Stimulated activated CD4-positive, alpha-beta T cell treated with anti-CD3 and anti-CD28 coated beads, Interleukin-4, amount 100 ng/mL, for 1 hour (primary cell): ENCODE data around the gene SVEP1.

ENCODE experiments used
- DNase-seq: peaks from one replicate; pipeline ENCODE4 v3.0.0-alpha.2; 2020

SVEP1 gene

DNA sequence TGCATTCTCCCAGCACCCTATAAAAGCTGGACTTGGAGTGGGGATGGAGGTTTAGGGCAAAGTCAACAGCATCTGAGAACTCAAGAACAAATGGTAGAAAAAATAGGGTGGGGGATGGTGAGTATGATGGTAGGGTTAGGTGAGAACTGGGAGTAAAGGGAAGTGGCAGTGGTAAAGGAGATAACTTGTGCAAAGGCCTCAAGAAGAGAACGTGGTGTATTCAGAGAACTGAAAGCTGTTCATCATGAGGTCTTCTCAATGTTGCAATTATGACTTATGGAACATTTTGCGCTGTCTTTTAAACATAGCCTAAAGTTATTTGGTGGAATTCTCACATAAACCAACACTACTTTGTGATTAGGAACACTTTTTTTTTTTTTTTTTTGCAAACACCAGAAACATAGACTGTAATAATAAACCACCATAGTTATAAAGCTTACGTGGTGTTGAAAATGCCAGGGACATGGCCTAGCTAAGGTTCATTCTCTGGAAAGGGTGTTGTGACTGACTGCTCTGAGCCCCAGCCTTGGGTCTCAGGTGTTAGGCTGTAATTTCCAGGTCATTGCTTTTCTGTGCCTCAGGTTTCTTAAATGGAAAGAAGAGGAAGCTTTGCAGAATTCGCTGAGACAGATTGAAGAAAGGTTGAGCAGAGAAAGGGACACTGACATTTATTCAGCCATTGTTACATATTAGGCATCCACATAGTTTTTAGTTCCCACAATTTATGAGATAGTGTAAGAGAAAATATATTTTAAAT is 222.7 kb downstream of the SVEP1 start:
- no peak for DNase-seq

DNA sequence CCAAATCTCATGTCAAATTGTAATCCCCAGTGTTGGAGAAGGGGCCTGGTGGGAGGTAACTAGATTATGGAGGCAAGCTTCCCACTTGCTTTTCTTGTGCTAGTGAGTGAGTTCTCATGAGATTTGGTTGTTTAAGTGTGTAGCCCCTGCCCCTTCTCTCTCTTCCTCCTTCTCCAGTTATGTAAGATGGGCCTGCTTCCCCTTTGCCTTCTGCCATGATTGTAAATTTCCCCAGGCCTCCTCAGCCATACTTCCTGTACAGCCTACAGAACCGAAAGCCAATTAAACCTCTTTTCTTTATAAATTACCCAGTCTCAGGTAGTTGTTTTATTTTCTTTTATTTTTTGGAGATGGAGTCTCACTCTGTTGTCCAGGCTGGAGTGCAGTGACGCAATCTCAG is 223.6 kb downstream of the SVEP1 start:
- DNase-seq, result no peak

DNA sequence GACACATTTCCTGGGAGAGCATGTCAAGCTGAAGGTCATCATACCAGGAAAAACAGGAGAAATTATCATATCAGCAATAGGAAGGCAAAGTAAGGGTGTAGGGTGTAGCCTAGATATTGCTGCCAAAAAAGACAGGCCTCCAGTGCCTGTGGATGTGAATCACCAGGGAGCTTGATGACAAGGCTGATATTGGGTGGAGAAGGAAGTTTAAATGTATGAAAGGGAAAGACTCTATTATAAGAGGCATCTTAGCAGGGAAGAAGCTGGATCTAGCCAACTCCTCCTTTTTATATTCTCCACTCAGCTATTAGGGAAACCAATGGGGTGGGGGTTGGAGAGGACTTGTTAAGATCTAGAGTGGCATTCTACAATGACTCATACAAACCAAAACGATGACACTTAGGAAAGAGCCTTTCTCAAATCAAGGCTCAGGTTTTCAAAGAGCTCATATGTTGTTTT is 228.5 kb downstream of the SVEP1 start:
- DNase-seq, result no peak

DNA sequence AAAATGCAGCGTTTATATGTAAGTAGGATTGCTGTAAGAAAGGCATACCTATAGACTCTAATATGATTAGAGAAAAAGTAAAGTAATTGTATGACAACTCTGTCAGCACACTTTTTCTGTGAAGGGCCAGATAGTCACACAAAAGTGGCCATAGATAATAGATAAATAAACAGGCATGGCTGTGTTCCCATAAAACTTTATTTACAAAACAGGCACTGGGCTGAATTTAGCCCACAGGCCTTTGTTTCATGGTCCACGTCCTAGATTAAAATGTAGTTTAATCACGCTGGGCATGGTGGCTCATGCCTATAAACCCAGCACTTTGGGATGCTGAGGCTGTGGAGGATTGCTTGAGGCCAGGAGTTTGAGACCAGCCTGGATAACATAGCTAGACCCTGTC is 233.2 kb downstream of the SVEP1 start:
- DNase-seq, result no peak

DNA sequence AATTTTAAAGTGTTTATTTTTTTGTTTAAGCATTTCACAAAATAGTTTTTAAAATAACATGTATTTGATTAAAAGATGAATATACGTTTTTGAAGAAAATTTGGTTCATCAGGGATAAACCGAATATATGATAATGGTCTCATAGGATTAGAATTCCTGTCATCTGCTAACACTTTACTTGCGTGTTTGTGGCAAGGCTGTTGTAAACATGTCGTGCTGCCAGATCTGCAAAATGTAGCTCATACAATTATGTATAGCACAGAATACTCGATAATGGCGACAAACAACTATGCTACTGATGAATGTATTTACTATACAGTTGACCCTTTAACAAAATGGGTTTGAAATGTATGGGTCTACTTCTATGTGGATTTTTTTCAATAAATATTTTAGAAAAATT is 234.7 kb downstream of the SVEP1 start:
- no peak for DNase-seq

DNA sequence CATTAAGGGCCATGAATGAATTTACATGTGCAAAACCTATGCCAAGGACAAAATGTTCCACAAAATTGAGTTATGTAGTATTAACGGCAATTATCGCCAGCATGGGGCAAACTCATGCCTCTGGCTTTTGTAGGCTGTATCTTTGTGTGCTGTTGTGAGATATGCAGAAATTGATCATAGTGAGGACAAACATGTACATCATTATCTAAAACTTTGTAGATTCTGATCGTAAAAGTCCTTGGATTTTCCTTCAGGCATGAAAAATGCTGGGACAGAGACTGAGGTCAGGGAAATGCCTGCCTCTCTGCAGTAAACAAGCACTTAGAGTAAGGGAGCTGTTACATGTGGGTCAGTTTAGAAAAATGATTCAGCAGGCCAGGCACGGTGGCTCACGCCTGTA is 236.0 kb downstream of the SVEP1 start:
- no peak for DNase-seq

DNA sequence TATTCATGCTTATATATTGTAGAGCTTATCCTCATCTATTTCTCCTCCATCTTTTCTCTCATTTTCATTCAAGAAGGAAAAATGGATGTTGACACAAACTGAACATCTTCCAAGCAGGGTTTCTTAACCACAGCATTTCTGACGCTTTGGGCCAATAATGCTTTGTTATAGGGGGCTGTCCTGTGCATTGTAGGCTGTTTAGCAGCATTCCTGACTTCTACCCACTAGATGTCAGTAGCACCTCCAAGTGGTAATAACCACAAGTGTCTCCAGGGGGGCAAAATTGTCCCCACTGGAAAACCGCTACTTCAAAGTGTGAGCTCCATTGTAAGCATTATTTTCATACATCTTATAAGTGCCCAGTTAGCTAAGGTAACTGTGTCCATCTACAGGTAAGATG is 239.2 kb downstream of the SVEP1 start:
- no peak for DNase-seq

DNA sequence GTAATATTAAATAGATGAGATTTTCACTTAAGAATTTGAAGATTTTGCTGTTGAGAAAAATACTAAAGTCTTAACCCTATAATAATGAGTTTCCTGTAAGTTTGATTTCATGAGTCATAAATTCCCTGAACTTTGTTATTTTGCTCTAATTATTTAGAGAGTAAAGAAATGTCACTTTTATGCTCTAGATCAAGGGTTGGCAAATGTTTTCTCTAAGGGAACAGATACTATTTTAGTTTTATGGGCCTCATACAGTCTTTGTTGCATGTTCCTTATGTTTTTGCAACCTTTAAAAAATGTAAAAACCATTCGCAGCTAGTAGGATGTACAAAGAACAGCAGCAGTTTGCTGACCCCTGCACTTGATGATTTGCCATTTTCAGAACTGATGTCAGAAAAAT is 241.4 kb downstream of the SVEP1 start:
- no peak for DNase-seq

DNA sequence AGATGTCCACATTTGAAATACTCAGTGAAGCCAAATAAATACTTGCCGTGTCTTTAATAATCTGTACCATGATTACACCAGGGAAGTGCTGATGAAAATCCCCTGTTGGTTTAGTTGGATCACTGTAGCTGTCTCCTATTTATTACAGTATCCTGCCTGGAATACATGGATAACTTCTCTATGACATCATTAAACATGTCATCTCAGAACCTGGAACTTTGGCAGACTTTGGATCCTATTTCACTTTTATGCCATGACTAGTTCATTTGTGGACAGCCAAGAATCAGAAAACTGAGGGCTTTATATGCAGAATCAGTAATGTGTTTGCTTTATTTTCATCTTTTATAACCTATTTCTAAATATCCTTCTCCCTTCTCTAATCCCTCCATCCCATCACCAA is 241.8 kb downstream of the SVEP1 start, which contains the start of gene TXNDC8:
Gene TXNDC8 (minus strand): TSS at position 137 of the 400 bp plus-strand sequence.
- no peak for DNase-seq

DNA sequence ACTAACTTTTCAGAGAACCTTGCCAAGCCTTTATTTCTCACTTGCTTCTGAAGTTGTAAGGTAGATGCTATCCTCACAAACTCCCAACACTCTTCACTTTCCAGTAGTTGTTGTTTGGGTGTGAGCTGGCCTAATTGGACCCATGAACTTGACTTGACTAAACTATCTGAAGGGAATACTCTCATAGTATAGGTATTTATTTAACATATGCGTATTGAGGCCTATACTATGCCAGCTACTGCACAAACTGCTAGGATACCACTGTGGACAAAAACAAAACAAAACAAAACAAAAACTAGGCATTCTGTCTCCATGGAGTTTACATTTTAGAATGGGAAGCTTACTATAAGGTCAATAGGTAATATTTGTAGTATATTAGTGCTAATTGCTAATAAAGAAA is 243.2 kb downstream of the SVEP1 start:
- DNase-seq, result no peak

DNA sequence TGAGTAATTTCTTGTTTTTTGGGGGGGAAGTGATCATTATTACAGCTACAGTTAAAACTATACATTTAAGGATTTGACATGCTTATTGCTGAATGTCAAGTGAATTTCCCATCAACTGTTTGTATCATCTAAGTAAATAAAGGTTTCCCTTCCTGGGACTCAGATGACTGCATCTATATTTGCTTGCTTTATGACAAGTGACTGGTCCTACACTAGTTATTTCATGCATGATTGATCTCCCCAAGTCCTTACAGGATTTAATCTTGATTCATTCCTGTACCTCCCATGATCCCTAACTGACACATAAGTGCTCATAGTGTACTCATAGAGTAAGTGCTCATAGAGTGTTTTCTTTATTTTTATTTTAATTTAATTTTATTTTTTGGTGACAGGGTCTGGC is 244.7 kb downstream of the SVEP1 start:
- DNase-seq, result no peak

DNA sequence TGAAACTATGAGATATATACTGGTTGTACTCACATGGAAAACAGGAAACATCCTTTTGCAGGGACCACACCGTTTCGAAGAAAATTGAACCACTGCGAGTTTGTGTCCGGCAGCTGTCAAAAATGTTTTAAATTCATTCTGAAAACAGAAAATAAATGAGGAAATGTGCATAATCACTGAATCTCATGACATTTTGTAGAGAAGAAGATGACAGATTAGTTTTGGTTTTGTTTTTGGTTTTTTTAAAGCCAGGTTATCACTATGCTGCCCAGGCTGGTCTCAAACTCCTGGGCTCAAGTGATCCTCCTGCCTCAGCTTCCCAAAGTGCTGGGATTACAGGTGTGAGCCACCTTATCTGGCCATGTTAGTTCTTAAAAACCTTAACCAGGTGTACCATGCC is 245.4 kb downstream of the SVEP1 start:
- DNase-seq, result no peak

DNA sequence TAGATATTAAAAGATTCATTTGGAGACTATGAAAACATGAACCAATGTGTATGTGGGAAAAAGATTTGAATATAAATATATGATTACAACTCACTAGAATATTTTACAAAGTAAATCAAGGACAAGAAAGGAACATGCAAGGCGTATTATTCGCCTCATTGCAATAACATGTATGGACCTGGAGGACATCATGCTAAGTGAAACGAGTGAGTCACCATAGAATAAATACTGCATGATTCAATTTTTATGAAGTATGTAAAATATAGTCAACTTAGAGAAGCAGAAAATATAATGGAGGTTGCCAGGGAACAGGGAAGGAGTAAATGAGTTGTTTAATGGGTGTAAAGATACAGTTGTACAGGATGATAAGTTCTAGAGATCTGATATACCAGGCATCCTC is 246.8 kb downstream of the SVEP1 start:
- DNase-seq, result no peak

DNA sequence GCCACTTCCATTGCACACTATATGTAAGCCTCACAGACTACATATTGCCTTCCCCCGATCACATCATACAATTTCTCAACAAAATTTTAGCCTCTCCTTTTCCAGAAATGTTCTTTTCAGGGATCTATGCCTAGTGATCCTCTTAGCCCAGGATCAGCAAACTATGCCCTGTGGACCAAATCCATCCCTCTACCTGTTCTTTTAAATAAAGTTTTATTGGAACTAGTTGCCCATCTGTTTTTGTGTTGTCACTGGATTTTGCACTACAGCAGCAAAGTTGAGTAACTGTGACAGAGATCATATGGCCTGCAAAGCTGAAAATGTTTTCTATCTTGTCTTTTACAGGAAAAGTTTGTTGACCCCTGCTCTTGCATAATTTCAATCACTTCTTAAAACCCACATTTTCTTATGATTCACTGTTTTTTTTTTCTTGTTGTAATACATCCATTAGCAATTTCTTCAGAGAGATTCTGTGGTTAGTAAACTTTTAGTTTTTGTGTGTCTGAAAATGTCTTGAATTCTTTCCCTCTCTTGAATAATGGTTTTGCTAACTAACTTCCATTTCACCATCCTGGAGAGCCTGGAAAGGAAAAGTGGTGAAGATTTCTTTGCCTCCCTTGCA is 248.9 kb downstream of the SVEP1 start:
- DNase-seq, result no peak

DNA sequence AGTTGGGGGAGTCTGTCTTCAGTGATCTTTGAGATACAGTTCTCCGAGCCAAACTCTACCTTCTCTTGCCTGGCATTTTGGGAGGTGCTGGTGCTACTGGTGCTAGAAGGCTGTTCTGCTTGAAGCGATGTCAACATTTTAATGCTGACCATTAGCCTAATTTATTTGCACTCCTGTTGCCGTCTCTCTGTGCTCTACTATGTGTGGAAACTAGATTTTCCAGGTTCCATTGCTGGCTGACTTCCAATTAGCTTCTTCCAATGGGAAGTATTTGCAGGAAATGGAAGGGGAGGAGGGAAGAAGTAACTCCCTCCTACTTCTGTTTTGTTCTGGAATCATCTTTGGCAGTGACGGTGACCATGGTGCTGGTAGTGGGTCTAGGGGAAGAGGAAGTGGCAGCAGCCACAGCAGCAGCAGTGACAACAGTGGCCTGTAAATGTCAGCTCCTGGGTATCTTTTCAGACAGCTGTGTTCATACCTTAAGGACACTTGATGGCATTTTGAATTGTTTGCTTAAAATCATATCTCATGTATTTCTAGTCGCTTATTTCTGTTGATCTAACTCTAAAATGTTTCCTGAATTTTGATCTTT is 249.8 kb downstream of the SVEP1 start:
- no peak for DNase-seq

DNA sequence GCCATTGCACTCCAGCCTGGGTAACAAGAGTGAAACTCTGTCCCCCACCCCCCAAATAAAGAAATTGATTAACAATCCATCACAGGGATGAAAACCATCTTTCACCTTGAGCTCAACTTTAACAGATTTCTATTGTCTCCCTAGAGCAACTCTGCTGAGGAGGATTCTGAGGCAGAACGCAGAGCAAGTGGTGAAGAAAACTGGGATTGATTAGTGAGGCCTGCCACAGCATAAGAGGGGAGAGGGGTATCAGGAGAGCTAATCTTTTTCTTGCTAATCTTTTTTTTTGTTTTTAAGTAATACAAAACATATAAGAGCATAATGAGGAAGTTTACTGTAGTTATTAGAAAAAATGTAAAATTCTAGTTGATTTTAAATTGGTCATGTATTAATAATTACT is 250.8 kb downstream of the SVEP1 start:
- no peak for DNase-seq

DNA sequence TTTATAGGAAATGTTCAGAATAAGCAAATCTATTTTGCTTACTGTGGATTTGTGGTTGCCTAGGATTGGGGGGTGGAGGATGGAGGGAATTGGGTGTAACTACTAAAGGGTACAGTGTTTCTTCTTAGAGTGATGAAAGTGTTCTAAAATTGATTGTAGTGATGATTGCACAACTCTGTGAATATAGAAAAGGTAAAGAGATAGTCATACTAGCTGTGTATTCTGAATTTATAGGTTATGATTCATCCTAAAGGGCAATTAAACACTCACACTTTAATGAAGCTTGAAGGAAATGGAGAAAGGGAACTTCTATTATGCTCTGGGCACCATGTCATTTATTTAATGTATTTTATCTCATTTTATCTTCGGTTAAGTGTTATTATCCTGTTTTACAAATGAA is 251.8 kb downstream of the SVEP1 start:
- DNase-seq, result no peak

DNA sequence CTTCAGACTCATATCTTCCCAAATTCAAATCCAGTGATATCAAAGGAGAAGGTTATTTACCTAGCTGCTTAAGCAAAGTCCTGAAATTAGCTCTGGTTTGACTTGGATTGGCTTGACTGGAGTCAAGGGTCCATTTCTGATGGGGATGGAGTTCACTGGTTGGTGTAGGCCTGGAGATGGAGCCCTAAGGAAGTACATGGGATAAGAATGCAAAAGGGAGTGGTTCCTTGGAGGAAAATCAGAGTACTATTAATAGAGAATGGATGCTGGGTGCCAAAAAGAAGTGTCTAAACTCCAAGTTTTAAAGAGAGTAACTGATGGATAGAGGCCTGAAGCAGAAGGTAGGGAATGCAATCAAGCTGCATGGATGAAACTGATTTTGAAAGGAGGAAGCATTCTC is 255.7 kb downstream of the SVEP1 start:
- DNase-seq, result no peak

DNA sequence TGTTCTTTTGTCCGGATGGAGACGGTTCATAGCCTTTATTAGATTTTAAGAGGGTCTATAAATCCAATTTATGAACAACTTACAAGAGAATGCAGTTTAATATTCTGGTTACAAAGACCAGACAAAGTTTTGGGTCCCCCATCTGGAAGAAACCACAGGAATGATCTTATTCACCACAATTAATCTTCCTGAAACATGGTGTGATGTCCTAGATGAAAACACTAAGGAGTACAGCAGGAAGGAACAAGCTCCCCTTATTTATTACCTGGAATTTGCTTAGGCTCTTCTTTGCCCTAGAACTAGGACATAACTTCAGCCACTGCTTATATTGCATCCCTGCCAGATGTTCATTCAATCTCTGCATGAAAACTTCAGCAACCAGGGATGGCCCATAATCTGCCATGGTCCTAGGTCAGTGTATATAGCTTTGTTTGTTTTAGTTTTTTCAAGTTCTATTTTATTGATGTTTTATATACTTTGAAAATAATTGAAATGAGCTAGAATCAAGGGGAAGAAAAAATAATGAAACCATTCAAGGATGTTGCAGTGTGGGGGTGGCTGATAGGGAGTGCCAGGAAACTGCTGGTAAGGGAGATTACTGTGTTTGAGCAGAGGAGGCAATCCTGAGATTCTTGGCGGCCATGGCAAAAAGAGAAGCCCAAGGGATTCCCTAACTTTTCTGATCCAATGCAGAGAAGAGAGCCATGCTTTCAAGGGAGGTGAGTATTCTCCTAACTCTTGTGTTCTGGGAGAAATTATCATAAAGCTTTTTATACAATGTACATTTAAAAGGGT is 258.7 kb downstream of the SVEP1 start:
- DNase-seq, result no peak

DNA sequence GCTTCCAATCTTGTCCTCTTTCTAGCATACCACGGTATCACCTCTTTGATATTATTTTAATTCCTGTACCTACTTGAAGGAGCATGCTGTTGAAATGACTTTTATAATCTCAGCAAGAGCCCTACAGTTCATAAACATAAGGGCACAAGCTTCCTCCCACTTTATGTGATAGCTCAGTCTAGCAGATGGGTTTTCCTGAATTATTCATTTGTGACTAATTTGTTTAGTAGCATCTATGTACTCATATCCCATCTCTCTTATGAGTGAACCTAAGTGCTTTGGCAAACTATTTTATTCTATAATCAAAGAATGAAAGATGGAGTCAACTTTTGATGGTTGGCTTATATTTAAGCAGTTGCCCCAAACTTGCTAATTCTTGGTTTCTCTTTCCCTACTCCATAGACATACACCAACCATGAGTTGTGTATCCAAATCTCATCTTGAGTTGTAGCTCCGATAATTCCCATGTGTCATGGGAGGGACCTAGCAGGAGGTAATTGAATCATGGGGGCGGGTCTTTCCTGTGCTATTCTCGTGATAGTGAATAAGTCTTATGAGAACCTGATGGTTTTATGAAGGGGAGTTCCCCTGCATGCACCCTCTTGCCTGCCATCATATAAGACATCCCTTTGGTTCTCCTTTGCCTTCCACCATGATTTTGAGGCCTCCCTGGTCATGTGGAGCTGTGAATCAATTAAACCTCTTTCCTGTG is 259.6 kb downstream of the SVEP1 start:
- DNase-seq, result no peak

DNA sequence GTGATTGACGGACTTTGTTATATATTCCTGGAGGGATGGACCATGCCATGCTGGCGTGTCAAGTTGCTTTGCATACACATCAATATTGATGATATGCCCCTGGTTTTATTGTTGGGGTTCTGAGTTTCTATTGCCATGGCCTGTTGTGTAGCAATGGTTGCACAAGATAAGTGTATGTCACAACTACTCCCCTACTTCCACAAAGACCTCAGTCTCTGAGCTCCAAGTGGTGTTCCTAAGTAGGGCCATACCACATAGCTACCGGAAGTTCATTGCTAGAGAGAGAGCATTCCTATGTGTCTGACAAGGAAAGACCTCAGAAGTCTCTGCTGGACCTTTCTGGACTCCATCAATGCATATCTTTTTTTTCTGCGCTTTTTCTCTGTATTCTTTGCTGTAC is 261.6 kb downstream of the SVEP1 start:
- DNase-seq, result no peak

DNA sequence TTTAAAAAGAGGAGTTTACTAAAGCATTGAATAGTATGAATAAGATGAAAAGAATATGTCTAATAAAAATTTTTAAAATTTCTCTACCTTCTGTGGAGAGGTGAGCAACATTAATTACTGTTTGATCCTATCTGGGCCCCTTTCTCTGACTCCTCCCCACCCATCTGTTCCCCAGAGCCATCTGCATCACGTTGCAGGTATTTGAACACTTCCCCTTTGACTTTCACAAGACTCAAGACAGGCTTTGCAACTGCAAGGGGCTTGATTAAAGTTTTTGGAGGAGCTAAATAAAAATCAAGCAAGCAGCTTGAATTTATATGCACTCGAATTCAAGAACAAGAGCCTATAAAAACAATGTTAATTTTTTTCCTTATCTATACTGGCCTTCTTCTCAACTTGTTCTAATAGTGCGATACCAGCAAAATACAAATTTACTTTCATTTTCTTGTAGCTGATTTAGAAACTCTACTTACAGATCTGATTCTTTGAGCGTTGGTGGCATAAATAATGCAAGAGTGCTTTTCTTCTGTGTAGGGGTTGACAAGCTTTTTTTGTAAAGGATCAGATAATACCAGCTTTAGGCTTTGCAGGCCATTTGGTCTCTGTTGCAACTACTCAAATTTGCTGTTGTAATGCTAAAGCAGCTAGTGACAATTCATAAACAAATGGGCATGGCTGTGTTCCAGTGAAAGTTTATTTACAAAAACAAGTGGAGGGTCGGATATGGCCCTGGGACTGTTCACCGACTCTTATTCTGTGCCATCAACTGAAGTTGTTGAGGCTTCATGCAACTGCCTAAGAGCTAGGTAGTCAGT is 263.1 kb downstream of the SVEP1 start:
- no peak for DNase-seq
